GM19397 (cell line): ENCODE results near the gene TMEM250.
"Not testable (repeated sequence)": the region's sequence is repeated elsewhere in the genome, so short reads cannot be mapped to it uniquely, and the experiment has no call there.

Experiments used
- ATAC-seq: cut with Tn5 transposase; IDR thresholded peaks from one replicate; pipeline ENCODE4 v1.9.1; 2021; ENCODE audit warnings: mild to moderate bottlenecking, moderate library complexity; ENCODE audit not compliant: unreplicated experiment

The TMEM250 gene

GRCh38 chr9:136114610-136115009 lies 4.1 kb downstream of the TMEM250 start:
- no peak for ATAC-seq

DNA sequence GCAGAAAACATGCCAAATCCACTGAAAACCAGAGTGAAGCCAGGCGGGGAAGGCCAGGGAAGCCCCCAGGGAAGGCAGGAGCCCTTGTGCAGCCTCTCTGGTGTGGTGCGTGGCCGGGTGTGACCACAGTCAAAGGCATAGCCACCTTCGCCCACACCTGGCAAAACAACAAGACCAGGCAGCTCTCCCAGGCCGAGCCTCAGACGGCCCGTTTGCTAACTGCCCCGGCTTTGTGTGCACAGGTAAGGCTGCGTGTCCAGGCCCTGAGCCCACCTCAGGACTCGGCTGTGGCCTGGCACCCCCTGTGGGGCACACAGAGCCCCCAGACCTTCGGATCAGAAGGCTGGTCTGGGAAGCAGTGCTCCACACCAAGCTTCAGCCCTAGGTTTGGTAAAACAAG lies 6.1 kb downstream of the TMEM250 start:
- ATAC-seq = no peak

DNA sequence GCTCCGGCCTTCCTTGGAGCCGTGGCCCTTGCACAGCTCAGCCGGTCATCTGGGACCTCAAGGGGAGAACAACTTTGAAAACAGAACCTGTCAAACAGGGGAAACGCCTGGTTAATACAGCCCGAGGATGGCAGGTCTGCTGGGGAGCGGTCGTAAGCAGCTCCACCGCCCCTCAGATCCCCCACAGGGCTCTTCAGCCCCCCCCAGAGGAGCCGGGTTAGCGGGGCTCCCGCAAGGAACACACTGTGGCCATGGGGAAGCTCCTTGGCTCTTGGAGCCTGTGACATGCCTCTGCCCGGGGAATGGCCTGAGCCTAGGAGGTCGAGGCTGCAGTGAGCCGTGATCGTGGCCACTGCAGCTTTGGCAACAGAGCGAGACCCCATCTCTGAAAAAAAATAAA lies 6.8 kb downstream of the TMEM250 start:
- ATAC-seq = no peak

DNA sequence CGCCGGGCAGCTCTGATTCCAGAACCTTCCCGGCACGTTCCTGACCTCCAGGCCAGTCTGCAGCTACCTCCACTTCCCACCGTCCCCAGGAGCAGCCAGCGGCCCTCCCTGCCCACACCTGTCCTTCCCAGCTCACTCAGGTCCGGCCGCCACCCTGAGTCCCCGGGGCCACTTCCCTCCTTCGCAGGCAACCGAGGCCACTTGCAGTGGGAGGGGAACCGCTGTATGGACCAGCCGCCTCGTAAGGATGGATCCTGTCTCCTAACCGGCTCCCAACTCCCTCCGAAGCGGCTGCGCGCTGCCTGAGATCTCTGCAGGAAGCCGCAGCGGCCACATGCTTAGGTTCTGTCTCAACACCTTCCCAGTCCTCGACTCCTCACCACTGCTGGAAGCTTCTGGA lies 7.5 kb downstream of the TMEM250 start:
- no peak for ATAC-seq

- no peak for ATAC-seq
These were observed 8.3 kb downstream of the TMEM250 start for GRCh38 chr9:136110082-136111061.

DNA sequence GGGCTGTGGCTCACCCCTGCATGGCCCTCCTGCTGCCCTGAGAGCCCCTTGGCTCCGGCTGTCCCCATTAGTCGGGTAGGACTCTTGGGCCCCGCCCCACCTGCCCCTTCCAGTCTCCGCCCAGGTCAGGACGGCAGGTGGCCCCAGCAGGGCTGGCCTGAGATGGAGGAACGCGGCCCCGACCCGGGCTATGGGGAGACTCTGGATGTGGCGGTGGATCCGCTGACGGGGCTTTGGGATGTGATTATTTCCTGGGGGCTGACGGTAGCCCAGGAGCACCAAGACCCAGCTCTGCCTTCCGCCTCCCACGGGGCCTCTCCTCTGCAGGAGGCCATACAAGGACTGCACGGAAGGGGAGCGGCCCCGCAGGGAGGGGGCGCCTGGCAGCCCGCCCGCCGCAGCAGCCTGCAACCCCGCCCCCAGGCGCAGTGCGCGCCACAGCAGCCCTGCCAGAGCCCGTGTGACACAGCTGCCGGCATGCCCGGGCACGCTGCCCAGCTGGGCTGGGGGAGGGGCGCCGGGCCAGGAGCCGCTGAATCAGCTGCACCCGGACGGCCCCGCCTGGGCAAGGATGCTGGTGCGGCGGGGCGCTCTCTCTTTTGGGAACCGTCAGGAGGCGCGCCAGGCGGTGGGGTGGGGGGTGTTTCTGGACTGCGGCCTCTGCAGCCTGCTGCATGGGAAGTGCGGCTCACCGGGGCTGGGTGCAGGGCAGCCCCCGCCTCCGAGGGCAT lies 9.2 kb downstream of the TMEM250 start:
- ATAC-seq = peak; percentile 64

GRCh38 chr9:136108648-136109266 lies 9.9 kb downstream of the TMEM250 start:
- ATAC-seq = no peak

- no peak for ATAC-seq
These were observed 10.6 kb downstream of the TMEM250 start for GRCh38 chr9:136107953-136108647.

GRCh38 chr9:136107155-136107952 lies 11.3 kb downstream of the TMEM250 start:
- ATAC-seq = no peak

- ATAC-seq = no peak
These were observed 13.1 kb downstream of the TMEM250 start for GRCh38 chr9:136105398-136106135.

GRCh38 chr9:136104916-136105315 lies 13.8 kb downstream of the TMEM250 start:
- ATAC-seq = no peak

DNA sequence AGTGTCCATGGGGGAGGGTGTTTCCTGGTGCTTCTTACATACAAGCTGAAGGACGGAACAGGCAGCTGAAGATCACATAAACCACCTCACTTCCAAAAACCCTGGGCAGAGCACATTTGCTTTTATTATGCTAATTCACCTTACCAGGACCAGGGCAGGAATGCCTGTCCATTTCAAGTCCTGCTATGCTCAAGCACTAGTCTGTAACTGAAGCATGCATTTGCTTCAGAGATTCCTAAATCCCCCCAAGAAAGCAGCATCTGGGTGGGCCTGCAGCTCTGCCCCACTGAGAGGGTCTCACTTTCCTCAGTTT lies 14.2 kb downstream of the TMEM250 start:
- no peak for ATAC-seq

GRCh38 chr9:136103651-136104487 lies 14.8 kb downstream of the TMEM250 start:
- ATAC-seq = no peak

- not testable (repeated sequence) for ATAC-seq
These were observed 17.0 kb downstream of the TMEM250 start for GRCh38 chr9:136101615-136102074.

DNA sequence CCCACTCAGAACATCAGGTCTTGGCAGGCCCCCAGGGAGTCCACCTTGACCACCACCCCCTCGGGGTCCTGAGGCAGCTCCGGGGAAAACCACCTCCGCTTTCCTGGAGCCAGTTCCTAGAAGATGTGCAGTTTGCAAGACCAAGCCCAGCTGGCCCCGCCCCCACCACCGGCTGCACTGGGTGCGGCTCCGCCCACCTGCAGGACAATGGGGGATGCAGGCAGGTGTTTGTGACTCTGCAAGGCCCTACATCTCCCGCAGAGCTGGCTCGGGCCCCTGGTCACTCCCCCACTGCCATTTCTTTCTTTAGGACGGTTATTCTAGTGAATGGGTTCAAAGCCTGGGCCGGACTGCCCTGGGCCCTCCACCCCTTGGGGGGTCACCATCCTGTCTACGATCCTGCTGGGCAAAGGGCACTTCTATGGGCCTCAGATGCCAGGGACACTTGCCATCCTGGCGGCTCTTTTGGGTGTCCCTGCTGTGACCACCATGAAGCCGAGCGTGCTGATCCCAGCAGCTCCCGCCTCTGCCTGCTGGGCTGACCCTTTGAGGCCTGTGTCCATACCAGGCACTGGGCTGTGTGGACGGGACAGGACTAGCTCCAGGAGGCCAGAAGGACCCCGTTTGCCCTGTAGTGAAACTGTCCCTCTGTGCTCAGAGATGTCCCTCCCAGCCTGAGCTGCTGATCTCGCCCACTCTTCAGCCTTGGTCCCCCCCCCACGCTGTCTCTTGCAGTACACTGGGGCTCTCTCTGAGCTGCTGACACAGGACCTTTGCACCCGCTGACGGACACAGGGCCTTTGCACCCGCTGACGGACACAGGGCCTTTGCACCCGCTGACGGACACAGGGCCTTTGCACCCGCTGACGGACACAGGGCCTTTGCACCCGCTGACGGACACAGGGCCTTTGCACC lies 17.7 kb downstream of the TMEM250 start:
- no peak for ATAC-seq

DNA sequence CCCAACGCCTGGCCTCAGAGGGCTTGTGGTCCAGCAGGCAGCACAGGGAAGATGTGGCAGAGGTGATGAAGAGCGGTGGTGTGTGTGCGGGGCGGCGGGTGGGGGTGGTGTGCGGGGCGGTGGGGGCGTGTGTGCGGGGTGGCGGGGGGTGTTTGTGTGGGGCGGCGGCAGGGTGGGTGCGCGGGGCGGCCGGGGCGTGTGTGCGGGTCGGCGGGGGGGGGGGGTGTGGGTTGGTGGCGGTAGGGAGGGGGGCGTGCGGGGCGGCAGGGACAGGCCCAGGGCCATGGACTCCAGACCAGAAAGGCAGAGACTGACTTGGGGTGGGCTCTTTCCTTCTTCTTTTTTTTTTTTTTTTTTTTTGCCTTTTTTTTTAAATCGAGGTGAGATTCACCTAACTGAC lies 19.1 kb downstream of the TMEM250 start:
- no peak for ATAC-seq

DNA sequence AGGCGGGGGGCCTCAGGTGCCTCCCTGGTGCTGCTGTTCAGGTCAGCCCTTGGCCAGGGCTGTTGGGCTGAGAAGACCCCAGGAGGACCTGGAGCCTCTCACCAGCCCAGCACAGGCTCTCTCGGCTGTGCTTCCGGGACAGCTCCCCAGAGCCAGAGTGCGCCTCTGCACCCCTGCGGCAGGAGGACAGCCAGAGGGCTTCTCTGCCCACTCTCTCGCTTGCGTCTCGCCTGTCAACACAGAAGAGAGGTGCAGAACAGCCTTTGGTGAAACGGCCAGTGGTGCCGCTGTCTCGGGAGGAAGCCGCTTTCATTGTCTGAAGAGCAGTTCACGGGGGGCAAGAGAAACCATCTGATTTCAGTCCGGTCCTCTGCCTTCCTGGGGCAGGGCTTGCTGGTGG lies 19.8 kb downstream of the TMEM250 start:
- no peak for ATAC-seq

DNA sequence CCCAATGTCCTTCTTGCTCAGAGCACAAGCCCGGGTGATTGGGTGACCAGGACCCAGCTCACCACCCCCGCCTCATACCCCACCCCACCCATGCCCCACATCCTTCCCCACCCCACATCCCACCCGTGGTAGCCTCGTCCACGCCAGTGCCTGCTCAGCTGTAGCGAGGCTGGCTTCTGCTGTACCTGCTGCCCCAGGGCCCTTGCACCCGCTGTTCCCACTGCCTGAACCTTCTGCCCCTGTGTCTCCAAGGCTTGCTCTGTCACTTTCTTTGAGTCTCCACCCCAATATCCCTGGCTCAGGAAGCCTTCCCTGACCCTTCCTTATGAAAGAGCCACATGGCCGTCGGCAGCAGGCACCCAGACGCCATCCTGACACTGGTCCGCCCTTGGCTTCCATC lies 20.5 kb downstream of the TMEM250 start:
- no peak for ATAC-seq
